IPS DF 6.9 (cell line): ENCODE data around the gene TBC1D1.

Experiments
- DNase-seq: peaks from one replicate; pipeline ENCODE4 v3.0.0-alpha.2; 2013; ENCODE audit warnings: low read depth, low spot score
- H3K27ac ChIP-seq: one replicate; pipeline ENCODE4 v1.5.1; 2013; ENCODE audit warnings: low read length, control low read depth
- H3K27me3 ChIP-seq: 2 replicates; pipeline ENCODE4 v1.6.1; 2013; ENCODE audit warnings: mild to moderate bottlenecking, low read length; ENCODE audit not compliant: control insufficient read depth, insufficient read depth
- H3K36me3 ChIP-seq: 2 replicates; pipeline ENCODE4 v1.6.1; 2013; ENCODE audit warnings: low read length; ENCODE audit not compliant: control insufficient read depth, insufficient read depth
- H3K4me1 ChIP-seq: 2 replicates; pipeline ENCODE4 v1.6.1; 2013; ENCODE audit warnings: low read length; ENCODE audit not compliant: control insufficient read depth, insufficient read depth
- H3K4me3 ChIP-seq: 2 replicates; pipeline ENCODE4 v1.5.1; 2013; ENCODE audit warnings: mild to moderate bottlenecking, low read length
- H3K9me3 ChIP-seq: 2 replicates; pipeline ENCODE4 v1.6.1; 2013; ENCODE audit warnings: low read length, inconsistent platforms; ENCODE audit not compliant: control insufficient read depth, insufficient read depth
- WGBS: extraction: QIAGEN DNeasy Blood & Tissue Kit; methylation state at CpG from one replicate; pipeline ENCODE4 v1.1.7; 2013; ENCODE audit warnings: mixed read lengths, missing lambda C conversion rate; ENCODE audit not compliant: insufficient read length, insufficient coverage; 5-methylcytosine and 5-hydroxymethylcytosine counted together

The TBC1D1 gene

DNA sequence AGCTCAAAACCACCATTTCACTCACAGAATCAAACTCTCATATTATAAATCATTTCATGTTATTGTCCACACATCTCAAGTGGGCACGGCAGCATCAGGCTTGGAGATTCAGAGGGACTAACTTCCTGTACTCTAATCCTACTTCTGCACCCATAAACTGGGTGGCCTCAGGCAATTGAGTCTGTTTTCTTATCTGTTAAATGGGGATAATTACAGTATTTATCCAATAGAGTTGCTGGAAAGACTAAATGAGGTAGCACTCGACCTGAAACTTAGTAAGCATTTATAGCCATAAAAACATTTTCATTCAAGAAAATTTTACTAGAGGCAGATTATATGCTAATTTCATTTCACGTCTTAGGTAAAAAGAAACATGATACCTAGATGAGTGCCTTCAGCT, 13.0 kb downstream of the TBC1D1 start:
- Histone ChIP-seq H3K36me3 (no peaks in the 10 kb centered on the region), H3K4me1 (peaks cover 1% of the 10 kb centered on the region; the same call in 1 of the 2 replicates), H3K9me3 (no peaks in the 10 kb centered on the region), H3K4me3 (no peak overlapping the region), H3K27ac (no peak overlapping the region), H3K27me3 (no peaks in the 10 kb centered on the region)
- DNase-seq, result no peak
- no CpG with 5 or more reads among the region's 3 CpGs for WGBS

DNA sequence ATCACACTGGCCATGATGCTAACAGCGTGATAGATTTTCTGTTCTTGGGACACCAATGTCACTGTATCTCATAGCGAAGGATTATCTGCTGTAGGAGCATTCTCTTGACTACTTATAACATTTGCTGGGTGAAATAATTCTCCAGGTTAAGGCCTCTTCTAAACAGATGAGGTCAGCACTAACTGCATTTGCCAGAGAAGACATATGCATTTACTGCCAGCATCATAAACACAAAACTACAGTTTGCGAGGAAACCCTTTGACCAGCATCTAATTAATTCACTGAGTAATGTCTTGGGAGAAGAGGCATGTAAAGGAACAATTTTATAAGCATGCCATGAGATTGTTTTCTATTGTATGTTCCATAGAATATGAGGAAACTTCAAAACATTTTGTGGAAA, 13.9 kb downstream of the TBC1D1 start:
- H3K4me1 ChIP-seq, result peaks cover 1% of the 10 kb centered on the region; the same call in 1 of the 2 replicates
- H3K27ac ChIP-seq, result no peak overlapping the region
- no peak for DNase-seq
- no peaks in the 10 kb centered on the region for H3K9me3 ChIP-seq
- WGBS, result no CpG with 5 or more reads among the region's 3 CpGs
- no peak overlapping the region for H3K4me3 ChIP-seq
- no peaks in the 10 kb centered on the region for H3K27me3 ChIP-seq
- no peaks in the 10 kb centered on the region for H3K36me3 ChIP-seq

DNA sequence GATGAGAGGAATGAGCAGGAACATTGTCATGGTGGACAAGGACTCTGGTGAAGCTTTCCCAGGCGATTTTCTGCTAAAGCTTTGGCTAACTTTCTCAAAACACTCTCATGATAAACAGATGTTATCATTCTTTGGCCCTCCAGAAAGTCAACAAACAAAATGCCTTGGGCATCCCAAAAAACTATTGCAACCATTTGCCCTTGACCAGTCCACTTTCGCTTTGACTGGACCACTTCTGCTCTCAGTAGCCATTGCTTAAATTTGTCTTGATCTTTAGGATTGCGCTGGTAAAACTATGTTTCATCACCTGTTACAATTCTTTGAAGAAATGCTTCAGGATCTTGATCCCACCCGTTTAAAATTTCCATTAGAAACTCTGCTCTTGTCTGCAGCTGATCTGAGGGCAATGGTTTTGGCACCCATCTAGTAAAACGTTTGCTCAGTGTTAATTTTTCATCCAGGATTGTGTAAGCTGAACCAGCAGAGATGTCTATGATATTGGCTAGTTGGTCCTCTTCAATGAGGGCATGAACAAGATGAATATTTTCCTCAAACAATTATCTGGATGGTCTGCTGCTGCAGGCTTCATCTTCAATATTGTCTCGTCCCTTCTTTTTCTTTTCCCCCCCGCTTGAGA, 14.8 kb downstream of the TBC1D1 start:
- H3K36me3 ChIP-seq, result no peaks in the 10 kb centered on the region

DNA sequence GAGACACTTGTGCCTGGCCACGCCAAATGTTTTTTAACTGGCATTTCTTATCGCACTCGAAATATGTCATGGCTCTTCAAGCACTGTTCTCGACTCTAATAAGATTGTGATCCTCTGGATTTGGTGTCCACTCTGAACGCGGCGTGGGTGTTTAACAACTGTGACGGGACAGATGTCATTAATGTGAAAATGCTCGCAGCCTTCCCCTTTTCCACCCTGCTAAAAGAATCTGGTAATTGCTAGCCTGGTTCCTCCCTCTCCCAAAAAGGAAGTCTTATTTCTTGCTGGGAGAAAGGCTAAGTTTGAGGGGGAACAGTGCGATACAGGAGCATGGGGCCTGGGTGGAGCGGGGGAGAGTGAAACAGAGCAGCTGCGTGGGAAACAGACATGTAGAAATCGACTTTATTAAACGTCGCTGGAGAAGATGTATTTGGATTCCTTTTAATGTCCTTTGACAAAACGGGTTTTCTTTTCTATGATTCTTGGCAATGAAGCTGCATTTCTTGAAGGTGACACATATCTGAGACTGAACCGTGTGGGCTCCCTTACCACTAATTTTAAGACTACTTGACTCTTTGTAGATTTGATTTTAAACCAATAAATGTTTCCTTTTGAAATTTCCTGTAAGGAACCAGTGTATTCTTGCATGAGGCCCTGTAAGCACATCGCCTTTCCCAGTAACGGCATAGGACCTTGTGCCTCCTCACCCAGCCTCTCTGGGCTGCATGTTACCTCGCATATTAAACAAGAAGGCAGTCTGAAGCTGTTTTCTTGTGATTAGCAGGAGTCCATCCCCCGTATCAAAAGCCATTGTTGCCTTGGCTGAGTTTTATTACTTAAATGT, 17.8 kb downstream of the TBC1D1 start:
- Histone ChIP-seq H3K27ac (no peak overlapping the region), H3K36me3 (no peaks in the 10 kb centered on the region), H3K9me3 (no peaks in the 10 kb centered on the region), H3K4me1 (peaks cover 1% of the 10 kb centered on the region; the same call in 1 of the 2 replicates), H3K4me3 (no peak overlapping the region), H3K27me3 (no peaks in the 10 kb centered on the region)
- WGBS, result no CpG with 5 or more reads among the region's 21 CpGs
- no peak for DNase-seq

More for the DNA sequence above, 14.8 kb downstream of the TBC1D1 start:
- no CpG with 5 or more reads among the region's 7 CpGs for WGBS
- Histone ChIP-seq H3K27me3 (no peaks in the 10 kb centered on the region), H3K4me1 (peaks cover 1% of the 10 kb centered on the region; the same call in 1 of the 2 replicates), H3K27ac (no peak overlapping the region), H3K4me3 (no peak overlapping the region), H3K9me3 (no peaks in the 10 kb centered on the region)
- DNase-seq, result no peak

DNA sequence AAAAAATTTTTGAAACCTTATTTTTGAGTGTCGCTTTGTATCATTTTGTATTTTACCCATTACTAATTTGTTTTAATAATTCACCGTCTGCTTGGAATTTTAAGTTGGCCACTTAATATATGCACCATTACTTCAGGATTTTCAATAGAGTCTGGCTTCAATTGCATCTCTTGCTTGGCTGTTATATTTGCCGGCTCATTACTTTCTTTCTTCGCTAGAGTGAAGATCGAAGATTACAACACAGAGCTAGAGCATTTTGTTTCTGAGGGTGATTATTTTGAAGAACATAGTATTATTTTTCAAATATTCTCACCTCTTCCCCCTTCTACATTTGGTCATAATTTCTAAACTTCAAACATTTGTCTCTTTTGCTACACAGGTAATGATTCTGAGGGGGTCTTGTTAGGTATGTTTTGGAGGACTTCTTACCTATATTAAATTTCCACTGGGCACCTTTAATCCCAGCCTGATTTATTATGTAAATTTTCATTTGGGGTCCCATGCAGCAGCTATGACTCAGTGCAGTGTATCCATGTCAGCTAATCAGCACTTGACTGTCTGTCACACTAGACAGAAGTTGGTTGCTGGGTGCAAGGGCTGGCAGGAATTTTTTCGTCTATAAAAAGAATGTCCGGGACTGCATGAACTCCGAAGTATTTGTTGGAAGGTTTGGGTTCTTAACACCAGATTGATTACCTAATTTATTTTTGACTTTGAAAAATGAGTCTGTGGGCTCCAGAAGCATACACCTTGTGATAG, 18.6 kb downstream of the TBC1D1 start:
- Histone ChIP-seq H3K9me3 (no peaks in the 10 kb centered on the region), H3K27ac (no peak overlapping the region), H3K36me3 (no peaks in the 10 kb centered on the region), H3K4me3 (no peak overlapping the region), H3K4me1 (peaks cover 1% of the 10 kb centered on the region; the same call in 1 of the 2 replicates), H3K27me3 (no peaks in the 10 kb centered on the region)
- no CpG with 5 or more reads among the region's 8 CpGs for WGBS
- no peak for DNase-seq

DNA sequence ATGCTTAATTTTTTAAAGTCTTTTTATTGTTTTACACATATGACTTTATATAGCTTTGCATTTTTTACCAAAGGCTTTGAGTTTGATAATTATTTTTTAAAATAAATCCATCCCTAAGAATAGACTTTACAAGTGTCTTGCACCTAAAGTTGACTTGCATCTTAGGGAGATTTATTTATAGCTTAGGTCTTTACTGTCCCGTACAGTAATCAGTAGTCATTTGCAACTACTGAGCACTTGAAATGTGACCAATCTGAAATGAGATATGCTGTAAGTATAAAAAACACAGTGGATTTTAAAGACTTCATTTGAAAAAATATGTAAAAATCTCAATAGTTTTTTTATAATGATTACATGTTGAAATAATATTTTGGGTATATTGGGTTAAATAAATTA, 19.2 kb downstream of the TBC1D1 start:
- H3K36me3 ChIP-seq, result no peaks in the 10 kb centered on the region
- H3K4me1 ChIP-seq, result peaks cover 1% of the 10 kb centered on the region; the same call in 1 of the 2 replicates
- no peaks in the 10 kb centered on the region for H3K9me3 ChIP-seq
- H3K27ac ChIP-seq, result no peak overlapping the region
- DNase-seq, result no peak
- H3K27me3 ChIP-seq, result no peaks in the 10 kb centered on the region
- H3K4me3 ChIP-seq, result no peak overlapping the region
- no CpG with 5 or more reads among the region's 1 CpG for WGBS

DNA sequence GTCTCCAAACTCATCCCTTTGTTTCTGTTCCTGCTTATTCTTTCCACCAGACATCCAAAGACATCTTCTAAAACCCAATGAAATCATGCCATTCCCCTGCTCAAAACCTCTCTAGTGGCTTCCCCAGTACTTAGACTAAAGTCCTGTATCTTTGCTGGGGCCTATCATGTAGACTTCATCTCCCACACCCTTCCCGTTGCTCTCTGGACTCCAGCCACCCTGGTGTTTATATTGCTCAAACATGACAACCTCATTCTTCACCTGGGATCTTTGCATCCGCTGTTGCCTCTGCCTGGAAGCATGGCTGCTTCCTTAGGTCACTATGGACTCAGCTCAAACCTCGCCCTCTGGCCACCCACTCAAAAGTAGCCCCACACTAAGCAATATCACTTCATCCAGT, 23.7 kb downstream of the TBC1D1 start:
- no CpG with 5 or more reads among the region's 3 CpGs for WGBS
- Histone ChIP-seq H3K27me3 (no peaks in the 10 kb centered on the region), H3K9me3 (no peaks in the 10 kb centered on the region), H3K4me3 (no peak overlapping the region), H3K36me3 (no peaks in the 10 kb centered on the region), H3K27ac (no peak overlapping the region), H3K4me1 (no peaks in the 10 kb centered on the region)
- no peak for DNase-seq

DNA sequence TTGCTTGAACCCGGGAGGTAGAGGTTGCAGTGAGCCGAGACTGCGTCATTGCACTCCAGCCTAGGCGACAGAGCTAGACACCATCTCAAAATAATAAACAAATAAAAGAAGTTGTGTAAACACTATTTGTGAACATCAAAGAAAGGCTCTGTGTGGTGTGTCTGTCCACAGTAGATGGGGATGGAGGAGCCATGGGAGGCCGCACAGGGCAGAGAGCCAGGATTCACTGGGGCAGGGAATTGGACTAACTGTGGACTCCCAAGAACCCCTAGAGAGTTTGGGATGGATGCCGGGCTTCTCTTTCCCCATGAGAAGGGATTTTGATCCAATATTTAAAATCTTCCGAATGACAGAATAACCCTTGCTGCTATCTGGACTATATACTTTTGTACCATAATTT, 26.5 kb downstream of the TBC1D1 start:
- no peaks in the 10 kb centered on the region for H3K36me3 ChIP-seq
- H3K4me1 ChIP-seq, result no peaks in the 10 kb centered on the region
- no peak overlapping the region for H3K4me3 ChIP-seq
- DNase-seq, result no peak
- no peaks in the 10 kb centered on the region for H3K27me3 ChIP-seq
- no peak overlapping the region for H3K27ac ChIP-seq
- WGBS, result no CpG with 5 or more reads among the region's 7 CpGs
- H3K9me3 ChIP-seq, result no peaks in the 10 kb centered on the region

DNA sequence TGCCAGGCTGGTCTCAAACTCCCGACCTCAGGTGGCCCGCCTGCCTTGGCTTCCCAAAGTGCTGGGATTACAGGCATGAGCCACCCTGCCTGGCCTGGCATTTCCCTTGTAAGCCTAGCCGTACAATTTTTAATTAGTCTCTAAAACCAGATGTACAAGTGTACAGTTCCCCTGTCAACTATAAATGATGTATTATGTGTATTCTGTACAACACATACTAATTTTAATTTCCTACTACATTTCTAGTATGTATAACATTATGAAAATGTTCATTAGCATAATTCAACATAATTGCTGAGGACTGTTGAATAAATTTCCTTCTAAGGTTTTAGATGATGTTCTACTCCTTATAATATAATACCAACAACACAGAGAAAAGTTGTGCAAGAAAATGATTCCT, 27.8 kb downstream of the TBC1D1 start:
- no peak for DNase-seq
- no peak overlapping the region for H3K4me3 ChIP-seq
- no CpG with 5 or more reads among the region's 3 CpGs for WGBS
- no peak overlapping the region for H3K27ac ChIP-seq
- no peaks in the 10 kb centered on the region for H3K27me3 ChIP-seq
- H3K36me3 ChIP-seq, result no peaks in the 10 kb centered on the region
- H3K9me3 ChIP-seq, result no peaks in the 10 kb centered on the region
- H3K4me1 ChIP-seq, result no peaks in the 10 kb centered on the region

DNA sequence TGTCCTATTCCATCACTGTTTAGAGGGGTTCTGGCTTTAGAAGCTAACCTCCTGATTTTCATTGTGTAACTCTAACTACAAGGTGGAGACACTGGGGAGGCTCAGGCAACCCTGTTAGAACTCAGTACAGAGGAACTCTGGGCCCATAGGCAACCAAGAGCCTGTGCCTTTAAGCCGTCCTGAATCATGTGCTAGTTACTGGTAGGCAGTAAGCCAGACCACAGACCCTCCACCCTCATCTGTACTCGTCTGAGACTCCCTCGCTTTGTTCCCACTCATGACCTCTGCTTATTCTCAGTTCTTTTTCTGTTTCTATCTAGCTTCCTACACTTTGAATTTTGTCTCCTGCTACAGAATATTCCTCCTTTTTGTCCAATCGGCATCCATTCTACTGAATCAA, 31.4 kb downstream of the TBC1D1 start:
- Histone ChIP-seq H3K27ac (no peak overlapping the region), H3K27me3 (no peaks in the 10 kb centered on the region), H3K9me3 (no peaks in the 10 kb centered on the region), H3K4me1 (no peaks in the 10 kb centered on the region), H3K36me3 (no peaks in the 10 kb centered on the region), H3K4me3 (no peak overlapping the region)
- DNase-seq, result no peak
- no CpG with 5 or more reads among the region's 4 CpGs for WGBS
